Measurements from ENCODE around the gene TNS3. TPM values are rescaled to one million over a fixed set of nuclear protein-coding genes. Genes with fewer than 3 reads are reported as not detected.

Gene TNS3
- polyA plus RNA-seq, 3 donors = 5.2 to 30.3 (median 7.9) TPM

- H3K27ac Mint-ChIP-seq = peak overlapping the region; percentile 90 to 98 (median 97)
- Histone ChIP-seq H2AFZ (ENCODE audit: insufficient read depth, low read depth, low read length, poor library complexity, severe bottlenecking) (peak overlapping the region; percentile 53), H3K4me1 (ENCODE audit: control insufficient read depth in 1 of 2, insufficient read depth in 2 of 2, low read length in 2 of 2) (peaks cover 92 to 94% of the 10 kb centered on the region in 2 donors)
These were observed 8.0 kb downstream of the TNS3 start for GRCh38 chr7:47573758-47574481.

More at GRCh38 chr7:47573758-47574481, 8.0 kb downstream of the TNS3 start:
- Mint-ChIP-seq H3K9me3 (peaks cover 0 to 3% (median 0%) of the 10 kb centered on the region in 7 donors), H3K27me3 (ENCODE audit: low read depth in 3 of 3) (peaks cover 0 to 2% (median 0%) of the 10 kb centered on the region in 3 donors), H3K4me3 (peak overlapping the region; percentile 73 to 90), H3K36me3 (peaks cover 12 to 42% of the 10 kb centered on the region in 2 donors), H3K4me1 (peaks cover 93% of the 10 kb centered on the region)
- TF ChIP-seq, protein P1, sequence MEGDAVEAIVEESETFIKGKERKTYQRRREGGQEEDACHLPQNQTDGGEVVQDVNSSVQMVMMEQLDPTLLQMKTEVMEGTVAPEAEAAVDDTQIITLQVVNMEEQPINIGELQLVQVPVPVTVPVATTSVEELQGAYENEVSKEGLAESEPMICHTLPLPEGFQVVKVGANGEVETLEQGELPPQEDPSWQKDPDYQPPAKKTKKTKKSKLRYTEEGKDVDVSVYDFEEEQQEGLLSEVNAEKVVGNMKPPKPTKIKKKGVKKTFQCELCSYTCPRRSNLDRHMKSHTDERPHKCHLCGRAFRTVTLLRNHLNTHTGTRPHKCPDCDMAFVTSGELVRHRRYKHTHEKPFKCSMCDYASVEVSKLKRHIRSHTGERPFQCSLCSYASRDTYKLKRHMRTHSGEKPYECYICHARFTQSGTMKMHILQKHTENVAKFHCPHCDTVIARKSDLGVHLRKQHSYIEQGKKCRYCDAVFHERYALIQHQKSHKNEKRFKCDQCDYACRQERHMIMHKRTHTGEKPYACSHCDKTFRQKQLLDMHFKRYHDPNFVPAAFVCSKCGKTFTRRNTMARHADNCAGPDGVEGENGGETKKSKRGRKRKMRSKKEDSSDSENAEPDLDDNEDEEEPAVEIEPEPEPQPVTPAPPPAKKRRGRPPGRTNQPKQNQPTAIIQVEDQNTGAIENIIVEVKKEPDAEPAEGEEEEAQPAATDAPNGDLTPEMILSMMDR (IDR thresholded peaks at IDR 0.05) = no peak
- Histone ChIP-seq H3K36me3 (replicated peaks in 1 of 2; ENCODE audit: control insufficient read depth in 1 of 2, insufficient read depth in 2 of 2, low read length in 2 of 2) (peaks cover 0 to 3% of the 10 kb centered on the region in 2 donors), H3K79me2 (ENCODE audit: insufficient read depth, low read length) (peaks cover 94% of the 10 kb centered on the region), H3K27me3 (ENCODE audit: control insufficient read depth in 2 of 2, insufficient read depth in 2 of 2, low read length in 2 of 2) (no peaks in the 10 kb centered on the region), H4K20me1 (ENCODE audit: insufficient read depth, low read length) (peaks cover under 1% of the 10 kb centered on the region), H3K27ac (ENCODE audit: low read depth in 1 of 2, low read length in 2 of 2) (peak overlapping the region; percentile 77 to 91), H3K9me3 (replicated peaks in 1 of 2; ENCODE audit: control insufficient read depth in 1 of 2, insufficient read depth in 1 of 2, low read length in 2 of 2) (no peaks in the 10 kb centered on the region), H3K9ac (ENCODE audit: insufficient read depth, low read length, poor library complexity, severe bottlenecking) (peak overlapping the region; percentile 57), H3K4me2 (replicated peaks; ENCODE audit: extremely low read depth, low read length, poor library complexity, severe bottlenecking) (peak overlapping the region; percentile 80), H3K4me3 (replicated peaks in 1 of 3; ENCODE audit: low read depth in 2 of 3, low read length in 3 of 3) (peak overlapping the region; percentile 29 to 74 (median 42))
- intact Hi-C loops (cut with micrococcal nuclease) = loop anchor here (2.0 to 10.0 kb wide), 6 partner anchors 77 to 521 kb away; no protein-coding TSS in a partner anchor
- WGBS (ENCODE audit: insufficient coverage) = 6% methylated on average over 6 of the region's 11 CpGs
- peak in 2 of 3 donors; percentile 67 for DNase-seq

All from CD14-positive monocyte (primary cell).